Effector memory CD4-positive, alpha-beta T cell (primary cell): Measurements from ENCODE around the gene CPNE5.

Experiments
- DNase-seq, 3 donors: peaks; one replicate each; pipeline ENCODE4 v3.0.0-alpha.2; 2020
- H3K27ac ChIP-seq: 2 replicates; pipeline ENCODE4 v1.7.0; 2013; ENCODE audit warnings: mild to moderate bottlenecking, low read length, moderate library complexity; ENCODE audit not compliant: insufficient read depth, poor library complexity, severe bottlenecking
- H3K27me3 ChIP-seq: replicated peaks from 2 replicates; pipeline ENCODE4 v1.7.0; 2013; ENCODE audit warnings: mild to moderate bottlenecking, low read length; ENCODE audit not compliant: insufficient read depth, control insufficient read depth, poor library complexity, severe bottlenecking
- H3K36me3 ChIP-seq: 2 replicates; pipeline ENCODE4 v1.7.0; 2013; ENCODE audit warnings: mild to moderate bottlenecking, low read length, moderate library complexity; ENCODE audit not compliant: control insufficient read depth, insufficient read depth
- H3K4me1 ChIP-seq: 2 replicates; pipeline ENCODE4 v1.7.0; 2013; ENCODE audit warnings: low read length, mild to moderate bottlenecking; ENCODE audit not compliant: control insufficient read depth, insufficient read depth, poor library complexity, severe bottlenecking
- H3K4me3 ChIP-seq: 2 replicates; pipeline ENCODE4 v1.7.0; 2013; ENCODE audit warnings: low read length, low read depth, mild to moderate bottlenecking; ENCODE audit not compliant: insufficient read depth, poor library complexity, severe bottlenecking
- H3K9me3 ChIP-seq: 2 replicates; pipeline ENCODE4 v1.7.0; 2013; ENCODE audit warnings: mild to moderate bottlenecking, low read length, moderate library complexity; ENCODE audit not compliant: control insufficient read depth

CPNE5 gene

DNA sequence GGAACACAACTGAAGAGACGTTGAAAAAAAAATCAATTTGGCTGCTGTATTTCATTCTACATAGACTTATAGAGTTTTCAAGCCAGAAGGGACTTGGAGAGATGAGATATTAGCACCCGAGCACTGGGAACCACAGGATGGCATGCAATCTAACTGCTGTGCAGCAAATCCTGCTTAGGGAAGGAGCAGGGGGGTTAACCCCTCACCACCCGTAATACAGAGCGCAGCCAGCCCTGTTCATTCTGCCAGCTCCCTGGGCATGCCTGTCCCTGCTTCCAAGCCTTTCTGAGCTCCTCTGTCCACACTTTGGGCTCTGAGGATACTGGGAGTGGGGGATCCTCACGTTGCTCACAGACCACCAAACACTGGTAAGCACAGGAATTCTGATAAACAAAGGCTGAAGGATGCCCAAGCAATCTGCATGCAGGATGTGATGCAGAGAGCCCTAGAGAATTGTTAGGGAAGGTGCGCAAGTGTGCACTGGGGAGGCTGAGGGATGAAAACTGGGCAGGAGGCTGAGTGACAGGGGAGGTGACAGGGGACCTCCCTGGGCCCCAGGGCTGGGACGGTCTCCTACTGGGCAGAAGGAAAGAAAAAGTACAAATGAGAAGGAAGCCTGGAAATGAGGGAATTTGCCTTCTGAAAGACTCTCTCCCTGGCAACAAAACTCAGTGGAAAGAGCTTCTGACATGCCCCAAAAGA lies 34.0 kb downstream of the CPNE5 start:
- Histone ChIP-seq H3K36me3 (no peaks in the 10 kb centered on the region), H3K27me3 (no peaks in the 10 kb centered on the region), H3K27ac (no peak overlapping the region), H3K4me1 (no peaks in the 10 kb centered on the region), H3K4me3 (no peak overlapping the region), H3K9me3 (no peaks in the 10 kb centered on the region)
- DNase-seq = no peak

DNA sequence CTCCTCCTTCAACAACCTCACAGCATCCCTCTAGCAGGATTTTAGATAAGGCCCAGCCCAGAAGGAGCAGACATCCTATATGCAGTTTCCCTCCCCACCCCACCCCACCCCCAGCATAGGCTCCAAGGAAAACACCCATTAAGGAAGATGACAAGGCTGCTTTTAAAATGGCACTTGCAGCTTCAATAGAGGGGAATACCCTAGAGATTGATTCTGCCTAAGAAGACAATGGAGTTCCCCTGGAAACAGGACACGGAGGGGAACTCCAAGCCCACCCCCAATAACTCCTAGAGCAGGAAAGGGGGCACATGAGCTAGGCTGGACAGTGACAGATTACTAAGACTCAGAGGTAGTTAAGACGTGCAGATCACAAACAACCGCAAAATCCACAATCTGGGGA lies 34.7 kb downstream of the CPNE5 start:
- H3K27me3 ChIP-seq = no peaks in the 10 kb centered on the region
- no peaks in the 10 kb centered on the region for H3K9me3 ChIP-seq
- H3K36me3 ChIP-seq = no peaks in the 10 kb centered on the region
- no peak overlapping the region for H3K27ac ChIP-seq
- no peaks in the 10 kb centered on the region for H3K4me1 ChIP-seq
- no peak overlapping the region for H3K4me3 ChIP-seq
- DNase-seq = no peak

DNA sequence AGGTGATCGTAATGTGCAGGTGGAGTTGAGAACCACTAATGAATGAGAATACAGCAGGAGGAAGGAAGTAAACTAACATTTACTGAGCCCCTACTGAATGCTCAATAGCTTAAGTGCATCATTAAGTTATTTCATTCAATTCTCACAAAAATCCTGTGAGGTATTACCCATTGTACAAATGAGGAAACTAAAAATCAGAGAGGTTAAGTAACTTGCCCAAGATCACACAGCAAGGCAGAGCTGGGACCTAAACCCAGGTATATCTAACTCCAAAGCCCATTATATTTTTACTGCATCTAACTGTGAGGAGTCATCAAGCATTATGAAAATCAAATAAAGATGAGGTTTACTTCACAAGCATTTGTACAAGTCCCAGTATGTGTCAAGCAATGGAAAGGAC lies 35.3 kb downstream of the CPNE5 start:
- Histone ChIP-seq H3K36me3 (no peaks in the 10 kb centered on the region), H3K4me1 (no peaks in the 10 kb centered on the region), H3K27ac (no peak overlapping the region), H3K27me3 (no peaks in the 10 kb centered on the region), H3K4me3 (no peak overlapping the region), H3K9me3 (no peaks in the 10 kb centered on the region)
- DNase-seq = no peak

DNA sequence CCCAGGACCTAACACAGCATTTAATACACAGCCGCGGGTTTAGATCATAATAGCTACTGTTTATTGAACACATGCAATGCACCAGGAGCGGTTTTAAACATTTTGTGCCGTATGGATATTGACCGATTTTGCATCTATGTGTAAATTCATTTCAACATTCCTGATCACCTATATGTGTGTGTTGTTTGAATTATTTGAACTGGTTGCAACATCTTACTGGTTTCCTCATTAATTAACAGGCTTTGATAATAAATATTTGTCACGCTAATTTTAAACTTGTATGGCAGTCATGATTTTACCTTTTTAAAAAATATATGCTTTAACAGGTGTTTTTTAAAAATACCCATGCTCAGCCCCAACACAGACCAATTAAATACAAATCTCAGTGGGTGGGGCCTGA lies 35.8 kb downstream of the CPNE5 start:
- H3K36me3 ChIP-seq = no peaks in the 10 kb centered on the region
- no peak overlapping the region for H3K27ac ChIP-seq

DNA sequence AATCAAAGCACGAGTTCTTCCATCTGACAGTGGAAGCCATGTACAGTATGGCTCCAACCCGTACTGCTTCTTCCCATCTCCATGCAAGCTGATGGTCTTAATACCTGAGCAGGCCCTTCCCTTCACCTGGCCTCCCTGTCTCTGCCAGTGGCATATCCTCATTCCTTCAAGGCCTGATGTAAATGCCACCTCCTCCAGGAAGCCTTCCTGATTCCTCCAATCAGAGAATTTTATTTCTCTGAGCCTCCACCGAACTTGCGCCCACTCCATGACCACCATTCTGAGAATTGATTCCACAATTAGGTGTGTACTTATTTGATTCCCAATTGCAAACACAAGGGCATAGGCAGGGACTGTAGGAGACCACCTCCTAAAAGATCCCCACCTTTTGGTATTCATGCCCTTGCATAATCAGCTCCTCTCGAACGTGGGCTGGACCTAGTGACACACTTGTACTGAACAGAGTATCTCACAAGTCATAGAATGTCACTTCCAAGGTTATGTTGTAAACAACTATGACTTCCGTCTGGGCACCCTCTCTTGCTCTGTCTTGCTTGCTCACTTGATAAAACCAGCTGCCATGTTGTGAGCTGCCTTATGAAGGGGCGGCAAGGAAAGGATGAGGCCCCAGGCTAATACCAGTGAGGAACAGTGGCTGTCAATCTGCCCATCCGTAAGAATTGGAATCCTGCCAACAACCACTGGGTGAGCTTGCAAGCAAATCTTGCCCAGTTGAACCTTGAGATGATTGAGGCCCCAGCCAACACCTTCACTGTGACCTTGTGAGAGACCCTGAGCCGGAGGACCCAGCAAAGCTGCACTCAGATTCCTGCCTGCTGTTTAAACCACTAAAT lies 38.8 kb downstream of the CPNE5 start:
- Histone ChIP-seq H3K9me3 (no peaks in the 10 kb centered on the region), H3K27me3 (no peaks in the 10 kb centered on the region), H3K4me1 (no peaks in the 10 kb centered on the region), H3K36me3 (no peaks in the 10 kb centered on the region), H3K27ac (no peak overlapping the region), H3K4me3 (no peak overlapping the region)
- DNase-seq = no peak

More for the DNA sequence above, 35.8 kb downstream of the CPNE5 start:
- H3K4me1 ChIP-seq = no peaks in the 10 kb centered on the region
- DNase-seq = no peak
- H3K27me3 ChIP-seq = no peaks in the 10 kb centered on the region
- no peak overlapping the region for H3K4me3 ChIP-seq
- no peaks in the 10 kb centered on the region for H3K9me3 ChIP-seq

DNA sequence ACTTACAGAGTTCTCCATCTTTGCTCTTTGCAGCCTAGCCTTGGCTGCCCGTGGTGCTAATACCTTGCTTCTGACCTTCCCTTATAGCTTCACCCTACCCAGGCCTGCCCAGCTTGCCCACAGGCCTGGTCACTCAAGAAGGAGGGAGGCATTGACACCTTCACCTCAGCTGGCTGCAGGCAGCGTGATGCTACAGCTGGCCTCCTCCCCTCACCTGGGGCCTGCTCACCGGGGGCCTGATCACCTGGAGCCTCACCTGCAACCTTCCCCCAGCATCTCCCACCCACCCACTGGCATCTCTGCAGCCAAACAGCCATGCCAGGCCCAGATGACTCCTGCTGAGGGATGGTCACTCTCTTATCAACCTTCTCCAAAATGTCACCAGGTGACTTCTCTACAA lies 40.4 kb downstream of the CPNE5 start:
- Histone ChIP-seq H3K4me3 (no peak overlapping the region), H3K27ac (no peak overlapping the region), H3K4me1 (no peaks in the 10 kb centered on the region), H3K27me3 (no peaks in the 10 kb centered on the region), H3K9me3 (no peaks in the 10 kb centered on the region), H3K36me3 (no peaks in the 10 kb centered on the region)
- no peak for DNase-seq

DNA sequence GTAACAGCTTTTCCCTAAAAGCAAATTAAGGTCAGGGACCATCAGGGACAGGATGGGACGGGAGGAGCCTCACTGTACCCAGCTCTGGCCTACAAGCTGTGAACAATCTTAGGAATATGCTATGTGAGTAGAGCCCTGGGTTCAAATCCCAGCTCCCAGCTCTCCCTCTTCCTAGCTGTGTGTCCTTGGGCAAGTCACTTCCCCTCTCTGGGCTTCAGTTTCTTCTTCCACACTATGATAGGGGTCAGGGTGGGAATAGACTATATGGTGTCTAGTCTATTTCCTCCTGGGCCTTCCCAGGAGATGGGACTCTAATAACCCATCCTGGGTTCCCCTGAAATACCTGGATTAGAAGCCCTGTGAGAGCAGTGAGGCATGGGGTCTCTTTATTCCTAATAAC lies 41.6 kb downstream of the CPNE5 start:
- H3K4me3 ChIP-seq = no peak overlapping the region
- H3K27me3 ChIP-seq = no peaks in the 10 kb centered on the region
- DNase-seq = no peak
- no peaks in the 10 kb centered on the region for H3K36me3 ChIP-seq
- H3K9me3 ChIP-seq = no peaks in the 10 kb centered on the region
- no peak overlapping the region for H3K27ac ChIP-seq
- H3K4me1 ChIP-seq = no peaks in the 10 kb centered on the region

DNA sequence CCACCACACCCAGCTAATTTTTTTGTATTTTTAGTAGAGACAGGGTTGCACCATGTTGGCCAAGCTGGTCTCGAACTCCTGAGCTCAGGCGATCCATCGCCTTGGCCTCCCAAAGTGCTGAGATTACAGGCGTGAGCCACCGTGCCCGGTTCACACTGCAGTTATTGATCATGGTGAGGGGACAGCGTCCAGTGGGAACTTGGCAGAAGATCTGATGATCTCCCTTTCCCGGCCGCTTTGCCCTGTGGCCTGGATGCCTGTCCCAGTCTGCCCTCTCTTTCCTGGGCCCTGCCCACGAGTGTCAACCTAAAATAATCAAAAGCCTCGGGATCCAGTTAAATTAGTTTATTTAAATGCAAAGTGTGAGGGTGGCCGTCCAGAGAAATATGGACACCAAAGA lies 42.2 kb downstream of the CPNE5 start:
- Histone ChIP-seq H3K36me3 (no peaks in the 10 kb centered on the region), H3K4me1 (no peaks in the 10 kb centered on the region), H3K4me3 (no peak overlapping the region), H3K9me3 (no peaks in the 10 kb centered on the region), H3K27ac (no peak overlapping the region), H3K27me3 (no peaks in the 10 kb centered on the region)
- DNase-seq = no peak

DNA sequence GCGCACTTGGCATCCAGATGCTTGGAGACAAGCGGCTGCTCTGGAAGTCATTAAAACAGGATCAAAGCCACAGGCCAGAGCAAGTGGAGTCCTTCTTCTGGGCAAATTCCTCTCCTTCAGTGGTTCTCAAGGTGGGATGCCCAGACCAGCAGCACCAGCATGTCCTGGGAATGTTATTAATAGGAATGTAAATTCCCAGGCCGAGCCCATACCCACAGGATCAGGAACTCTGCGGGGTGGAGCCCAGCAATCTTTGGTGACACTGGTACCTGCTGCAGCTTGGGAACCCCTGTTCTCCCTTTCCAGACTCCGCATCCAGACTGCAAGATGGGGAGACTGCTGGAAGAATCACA lies 44.6 kb downstream of the CPNE5 start:
- no peaks in the 10 kb centered on the region for H3K4me1 ChIP-seq
- no peak overlapping the region for H3K4me3 ChIP-seq
- peaks cover 5% of the 10 kb centered on the region for H3K27me3 ChIP-seq
- no peak for DNase-seq
- H3K36me3 ChIP-seq = no peaks in the 10 kb centered on the region
- H3K27ac ChIP-seq = no peak overlapping the region
- no peaks in the 10 kb centered on the region for H3K9me3 ChIP-seq

DNA sequence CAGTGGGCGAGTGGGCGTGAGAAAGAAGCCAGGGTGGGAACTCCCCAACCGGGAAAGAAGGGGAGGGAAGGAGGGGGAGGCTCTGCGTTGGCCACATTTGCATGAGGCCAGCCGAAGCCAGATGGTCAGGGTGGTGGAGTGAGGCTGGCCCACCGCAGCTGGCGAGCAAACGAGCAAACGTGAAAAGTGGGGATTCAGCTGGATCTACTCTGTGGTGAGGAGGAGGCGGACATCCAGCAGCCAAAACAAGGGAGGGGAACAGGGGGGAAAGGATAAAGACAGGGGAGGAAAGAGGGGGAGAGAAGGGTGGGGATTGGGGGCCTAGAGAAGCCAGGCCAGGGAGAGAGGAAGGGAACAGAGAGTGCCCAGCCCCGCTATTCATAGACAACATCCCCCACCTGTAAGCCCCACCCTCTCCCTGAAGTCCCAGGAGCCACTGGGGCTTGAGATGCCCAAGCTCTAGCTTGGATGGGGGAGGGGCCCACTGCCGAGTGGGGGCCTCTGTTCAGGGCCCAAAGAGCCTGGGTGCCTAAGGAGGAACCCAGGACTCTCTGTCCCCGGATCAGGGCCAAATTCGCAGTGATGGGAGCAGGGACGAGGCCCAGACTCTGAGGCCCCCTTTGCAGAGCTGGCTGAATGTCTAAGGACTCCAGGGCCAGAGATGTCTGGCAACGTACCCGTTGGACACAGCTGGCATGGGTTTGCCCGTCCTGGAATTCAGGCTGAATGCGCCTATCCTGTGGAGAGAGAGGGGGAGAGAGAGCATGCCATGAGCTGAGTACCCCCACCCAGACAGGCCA lies 45.1 kb downstream of the CPNE5 start:
- Histone ChIP-seq H3K9me3 (no peaks in the 10 kb centered on the region), H3K36me3 (no peaks in the 10 kb centered on the region), H3K4me3 (no peak overlapping the region), H3K4me1 (no peaks in the 10 kb centered on the region), H3K27me3 (peaks cover 5% of the 10 kb centered on the region), H3K27ac (no peak overlapping the region)
- DNase-seq = no peak
